Prostate gland (tissue), 2 donors: ENCODE results near the gene ZNF142.

Experiments
- CTCF ChIP-seq, 4 experiments: fragments of 200-600 bp in 2 of 4; fragments of 450-650 bp in 2 of 4; sonication (generic) in 2 of 4; IDR thresholded peaks; 1 replicate in 3 of 4; 2 replicates in 1 of 4; pipeline ENCODE4 v1.5.1; 2016 to 2019; ENCODE audit warnings: antibody characterized with exemption in 4 of 4, mild to moderate bottlenecking in 2 of 4, moderate library complexity in 2 of 4
- POLR2A ChIP-seq: fragments of 450-650 bp; IDR thresholded peaks from one replicate; pipeline ENCODE4 v1.6.1; 2016; ENCODE audit warnings: antibody characterized with exemption, mild to moderate bottlenecking
- POLR2AphosphoS5 ChIP-seq: sonication (generic); formaldehyde crosslinking; IDR thresholded peaks from one replicate; pipeline ENCODE4 v1.6.1; 2017; ENCODE audit warnings: antibody characterized with exemption

GRCh38 chr2:218671097-218671653, 11.8 kb upstream of the ZNF142 start:
- TF ChIP-seq CTCF (IDR thresholded peaks at IDR 0.05): no peak
- no peak for TF ChIP-seq POLR2A
- no peak for TF ChIP-seq POLR2AphosphoS5
